ENCODE results near the gene KCTD13.

- TF ChIP-seq CTCF (IDR thresholded peaks at IDR 0.05) = no peak
- TF ChIP-seq POLR2AphosphoS5 (IDR thresholded peaks at IDR 0.05) = no peak
- TF ChIP-seq POLR2A (IDR thresholded peaks at IDR 0.05; ENCODE audit: low read depth) = no peak
These were observed 45.0 kb downstream of the KCTD13 start for GRCh38 chr16:29881050-29881449.
